CD4-positive, alpha-beta T cell (primary cell): ENCODE measurements around the gene HOXC10. TPM values are rescaled to one million over a fixed set of nuclear protein-coding genes. Genes with fewer than 3 reads are reported as not detected.

ENCODE experiments used
- ATAC-seq: fragments of 200-7000 bp; cut with Tn5 transposase; one replicate; pipeline ENCODE4 v1.10.0; 2022; ENCODE audit warnings: mild to moderate bottlenecking; ENCODE audit not compliant: poor library complexity
- CTCF ChIA-PET: fragments of 350-600 bp; sonication (Branson Sonifier 250); formaldehyde crosslinking; loops from one replicate; lab custom pipeline; 2021; ENCODE audit warnings: antibody characterized with exemption, inconsistent platforms; lab: Charles Lee
- POLR2A ChIA-PET: fragments of 350-600 bp; sonication (Branson Sonifier 250); formaldehyde crosslinking; loops from one replicate; lab custom pipeline; 2021; ENCODE audit warnings: antibody characterized with exemption, inconsistent platforms; lab: Charles Lee
- DNase-seq, 14 experiments: peaks; one replicate each; pipeline ENCODE4 v3.0.0-alpha.2; 2013 to 2020; ENCODE audit warnings: mixed read lengths in 2 of 14
- H3K27ac ChIP-seq, 2 donors: one replicate each; pipeline versions ENCODE4 v1.5.1 to v1.7.0; 2013; ENCODE audit warnings: low read length in 2 of 2, low read depth in 1 of 2, mild to moderate bottlenecking in 1 of 2
- H3K27me3 ChIP-seq, 2 experiments: 1 replicate in 1 of 2; 2 replicates in 1 of 2; pipeline versions ENCODE4 v1.6.1 to v1.7.0; 2013; ENCODE audit warnings: low read length in 2 of 2, control low read depth in 1 of 2, mild to moderate bottlenecking in 1 of 2, moderate library complexity in 1 of 2; ENCODE audit not compliant: insufficient read depth in 2 of 2, control insufficient read depth in 1 of 2
- H3K36me3 ChIP-seq: one replicate; pipeline ENCODE4 v1.6.1; 2013; ENCODE audit warnings: low read length, control low read depth; ENCODE audit not compliant: insufficient read depth
- H3K4me1 ChIP-seq: one replicate; pipeline ENCODE4 v1.6.1; 2013; ENCODE audit warnings: low read length, control low read depth; ENCODE audit not compliant: insufficient read depth
- H3K4me3 ChIP-seq: one replicate; pipeline ENCODE4 v1.5.1; 2013; ENCODE audit warnings: mild to moderate bottlenecking, low read length, moderate library complexity
- H3K9me3 ChIP-seq, 2 experiments: 1 replicate in 1 of 2; 2 replicates in 1 of 2; pipeline versions ENCODE4 v1.6.1 to v1.7.0; 2013; ENCODE audit warnings: low read length in 2 of 2, mild to moderate bottlenecking in 2 of 2, control low read depth in 1 of 2, moderate library complexity in 1 of 2; ENCODE audit not compliant: control insufficient read depth in 1 of 2, insufficient read depth in 1 of 2
- H3K27ac Mint-ChIP-seq: one replicate; pipeline ENCODE4 v1.8.0; 2020; ENCODE audit warnings: mixed read lengths
- H3K27me3 Mint-ChIP-seq: one replicate; pipeline ENCODE4 v1.8.0; 2021; ENCODE audit warnings: mixed read lengths
- H3K36me3 Mint-ChIP-seq: one replicate; pipeline ENCODE4 v1.8.0; 2021; ENCODE audit warnings: low read depth, mixed read lengths
- H3K4me1 Mint-ChIP-seq: one replicate; pipeline ENCODE4 v1.8.0; 2021; ENCODE audit warnings: low read depth, mixed read lengths
- H3K4me3 Mint-ChIP-seq: one replicate; pipeline ENCODE4 v1.8.0; 2020; ENCODE audit warnings: mild to moderate bottlenecking, mixed read lengths
- H3K9me3 Mint-ChIP-seq: one replicate; pipeline ENCODE4 v1.8.0; 2020; ENCODE audit warnings: mixed read lengths
- intact Hi-C, 2 experiments: fragments of 100-400 bp; cut with DNase I in 1 of 2; cut with micrococcal nuclease in 1 of 2; formaldehyde crosslinking; loops; one replicate each; pipeline versions ENCODE4 v1.15.1 to v1.9.0; 2023 to 2025; cut with DNase I, micrococcal nuclease
- total RNA-seq, 174 experiments: library from RNA in 2 of 174; stranded (reverse) in 2 of 174; gene quantifications; one replicate each; pipeline ENCODE4 v1.2.3 and lab custom pipeline; 2021 to 2026
- TF ChIP-seq, protein P1 (sequence below): fragments of 200-600 bp; IDR thresholded peaks from one replicate; pipeline ENCODE4 v1.8.0; 2022; ENCODE audit warnings: antibody characterized with exemption, mild to moderate bottlenecking

The HOXC10 gene
- total RNA-seq, 2 experiments from 2014 or later, result not detected

GRCh38 chr12:54010053-54010971, 25.4 kb downstream of the HOXC10 start:
- no peak overlapping the region for H3K4me3 Mint-ChIP-seq
- no peak overlapping the region for H3K4me3 ChIP-seq
- H3K27me3 ChIP-seq, result peaks cover 93 to 97% of the 10 kb centered on the region in 2 experiments
- no peak overlapping the region for H3K27ac Mint-ChIP-seq
- ChIA-PET POLR2A (no interaction called here), CTCF (interaction anchor here (0.9 to 5.6 kb wide), 2 partner anchors 191 to 197 kb away, joined by 4 to 40 read pairs; no protein-coding TSS in a partner anchor)
- H3K9me3 ChIP-seq, result peaks cover 0 to 43% of the 10 kb centered on the region in 2 experiments
- no peak overlapping the region for H3K27ac ChIP-seq
- TF ChIP-seq, protein P1, sequence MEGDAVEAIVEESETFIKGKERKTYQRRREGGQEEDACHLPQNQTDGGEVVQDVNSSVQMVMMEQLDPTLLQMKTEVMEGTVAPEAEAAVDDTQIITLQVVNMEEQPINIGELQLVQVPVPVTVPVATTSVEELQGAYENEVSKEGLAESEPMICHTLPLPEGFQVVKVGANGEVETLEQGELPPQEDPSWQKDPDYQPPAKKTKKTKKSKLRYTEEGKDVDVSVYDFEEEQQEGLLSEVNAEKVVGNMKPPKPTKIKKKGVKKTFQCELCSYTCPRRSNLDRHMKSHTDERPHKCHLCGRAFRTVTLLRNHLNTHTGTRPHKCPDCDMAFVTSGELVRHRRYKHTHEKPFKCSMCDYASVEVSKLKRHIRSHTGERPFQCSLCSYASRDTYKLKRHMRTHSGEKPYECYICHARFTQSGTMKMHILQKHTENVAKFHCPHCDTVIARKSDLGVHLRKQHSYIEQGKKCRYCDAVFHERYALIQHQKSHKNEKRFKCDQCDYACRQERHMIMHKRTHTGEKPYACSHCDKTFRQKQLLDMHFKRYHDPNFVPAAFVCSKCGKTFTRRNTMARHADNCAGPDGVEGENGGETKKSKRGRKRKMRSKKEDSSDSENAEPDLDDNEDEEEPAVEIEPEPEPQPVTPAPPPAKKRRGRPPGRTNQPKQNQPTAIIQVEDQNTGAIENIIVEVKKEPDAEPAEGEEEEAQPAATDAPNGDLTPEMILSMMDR, result no peak
- no peaks in the 10 kb centered on the region for H3K36me3 ChIP-seq
- H3K27me3 Mint-ChIP-seq, result peaks cover 100% of the 10 kb centered on the region
- H3K9me3 Mint-ChIP-seq, result no peaks in the 10 kb centered on the region
- H3K4me1 ChIP-seq, result peaks cover 50% of the 10 kb centered on the region
- ATAC-seq (no peak), DNase-seq (no peak)
- no peaks in the 10 kb centered on the region for H3K36me3 Mint-ChIP-seq
- intact Hi-C loops, result no loop called here
- peaks cover 52% of the 10 kb centered on the region for H3K4me1 Mint-ChIP-seq

DNA sequence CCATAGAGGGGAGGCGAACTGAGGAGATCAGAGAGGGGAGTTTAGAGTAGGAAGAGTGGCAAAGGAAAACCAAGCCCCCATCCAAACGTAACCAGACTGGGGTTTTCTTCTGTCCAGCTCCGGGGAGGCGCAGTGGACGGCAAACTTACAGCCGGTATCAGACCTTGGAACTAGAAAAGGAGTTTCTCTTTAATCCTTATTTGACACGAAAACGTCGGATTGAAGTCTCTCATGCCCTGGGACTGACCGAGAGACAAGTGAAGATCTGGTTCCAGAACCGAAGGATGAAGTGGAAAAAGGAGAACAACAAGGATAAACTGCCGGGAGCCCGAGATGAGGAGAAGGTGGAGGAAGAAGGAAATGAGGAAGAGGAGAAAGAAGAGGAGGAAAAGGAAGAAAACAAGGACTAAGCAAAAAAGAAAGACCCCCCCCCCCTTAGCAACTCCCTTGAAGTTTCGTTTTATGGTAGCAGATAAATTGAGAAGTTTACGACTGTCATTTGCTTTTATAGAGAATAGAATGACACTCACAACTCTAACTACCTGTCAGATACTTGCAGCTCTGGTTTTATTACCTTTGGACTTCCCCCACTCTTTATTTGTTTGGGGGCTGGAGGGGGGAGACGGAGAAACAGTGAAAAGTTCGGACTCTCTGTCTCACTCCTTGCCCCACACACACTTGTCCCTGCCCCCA, 26.2 kb downstream of the HOXC10 start:
- Histone ChIP-seq H3K36me3 (no peaks in the 10 kb centered on the region), H3K4me1 (peaks cover 45% of the 10 kb centered on the region), H3K9me3 (peaks cover 0 to 37% of the 10 kb centered on the region in 2 experiments), H3K27me3 (peaks cover 94 to 97% of the 10 kb centered on the region in 2 experiments), H3K27ac (no peak overlapping the region), H3K4me3 (no peak overlapping the region)
- H3K4me3 Mint-ChIP-seq, result no peak overlapping the region
- ChIA-PET POLR2A (interaction anchor here (0.7 kb wide), 1 partner anchor 22 kb away, joined by 4 read pairs; the partner anchor contains the start of gene HOXC5), CTCF (interaction anchor here (0.9 to 5.6 kb wide), 2 partner anchors 190 to 196 kb away, joined by 4 to 40 read pairs; no protein-coding TSS in a partner anchor)
- H3K27ac Mint-ChIP-seq, result no peak overlapping the region
- no peak for DNase-seq
- H3K9me3 Mint-ChIP-seq, result no peaks in the 10 kb centered on the region
- TF ChIP-seq, protein P1, result no peak
- H3K27me3 Mint-ChIP-seq, result peaks cover 100% of the 10 kb centered on the region
- H3K4me1 Mint-ChIP-seq, result peaks cover 50% of the 10 kb centered on the region
- no peak for ATAC-seq
- intact Hi-C loops, result no loop called here
- no peaks in the 10 kb centered on the region for H3K36me3 Mint-ChIP-seq
